Mucosa of gallbladder (tissue), 1 donor: ENCODE results near the gene TM6SF1. TPM values are rescaled to one million over a fixed set of nuclear protein-coding genes. Genes with fewer than 3 reads are reported as not detected.
"Not testable (repeated sequence)": the region's sequence is repeated elsewhere in the genome, so short reads cannot be mapped to it uniquely, and the experiment has no call there.

Source experiments
- DNase-seq: peaks from one replicate; pipeline ENCODE4 v3.0.0-alpha.2; 2020; ENCODE audit warnings: low spot score
- total RNA-seq: library from RNA; stranded (reverse); gene quantifications from one replicate; pipeline ENCODE4 v1.2.1, GENCODE V29; 2021
- donor health status: DM: no; HTN: no; CAD: no.

Gene TM6SF1
- total RNA-seq, 1 donor from 2014 or later = 7.2 TPM

DNA sequence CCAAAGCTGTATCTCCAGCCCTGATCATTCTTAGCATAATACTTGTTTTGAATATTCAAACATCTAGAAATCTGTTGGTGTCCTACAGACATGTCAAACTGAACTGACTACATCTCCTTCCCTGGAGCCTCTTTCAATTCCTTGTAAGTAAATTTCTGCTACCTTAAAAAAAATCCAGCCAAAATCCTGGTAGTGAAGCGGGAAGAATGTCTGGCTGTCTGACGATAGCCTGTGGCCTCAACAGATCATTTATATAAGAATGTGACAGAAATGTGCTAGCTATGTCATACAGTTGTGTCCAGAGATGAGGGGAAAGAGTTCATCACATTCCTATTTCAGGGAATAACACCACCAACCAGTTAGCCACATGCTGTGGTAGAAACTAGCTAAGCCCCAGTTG lies 18.6 kb upstream of the TM6SF1 start:
- DNase-seq = no peak

DNA sequence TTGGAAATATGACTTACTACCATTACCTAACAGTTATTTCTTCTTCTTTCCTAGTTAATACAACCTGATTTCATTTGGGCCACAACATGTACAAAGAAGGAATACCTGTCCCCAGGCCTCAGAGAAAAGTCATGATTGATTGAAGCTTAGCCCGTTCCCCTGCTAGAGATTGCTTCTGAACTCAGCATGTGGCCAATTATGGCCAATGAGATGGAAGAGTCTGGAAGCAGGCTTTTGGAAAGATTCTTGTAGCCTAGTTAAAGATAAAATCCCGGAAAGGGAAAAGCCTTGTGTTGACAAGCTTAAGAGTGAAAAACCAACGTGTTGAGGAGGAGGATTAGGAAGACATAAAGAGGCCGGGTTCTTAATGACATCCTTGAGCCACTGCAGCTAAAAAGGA lies 17.0 kb upstream of the TM6SF1 start:
- DNase-seq = no peak

DNA sequence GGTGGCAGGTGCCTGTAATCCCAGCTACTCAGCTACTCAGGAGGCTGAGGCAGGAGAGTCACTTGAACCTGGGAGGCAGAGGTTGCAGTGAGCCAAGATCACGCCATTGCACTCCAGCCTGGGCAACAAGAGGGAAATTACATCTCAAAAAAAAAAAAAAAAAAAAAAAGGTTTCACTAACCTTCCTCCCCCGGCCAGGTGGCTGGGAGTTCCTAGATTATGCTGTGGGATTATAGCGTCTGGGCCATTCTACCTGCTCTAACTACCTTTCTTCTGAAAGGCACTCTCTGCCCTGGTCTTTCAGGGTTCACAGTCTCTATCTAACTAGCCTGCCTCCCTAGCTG lies 15.5 kb upstream of the TM6SF1 start:
- not testable (repeated sequence) for DNase-seq

DNA sequence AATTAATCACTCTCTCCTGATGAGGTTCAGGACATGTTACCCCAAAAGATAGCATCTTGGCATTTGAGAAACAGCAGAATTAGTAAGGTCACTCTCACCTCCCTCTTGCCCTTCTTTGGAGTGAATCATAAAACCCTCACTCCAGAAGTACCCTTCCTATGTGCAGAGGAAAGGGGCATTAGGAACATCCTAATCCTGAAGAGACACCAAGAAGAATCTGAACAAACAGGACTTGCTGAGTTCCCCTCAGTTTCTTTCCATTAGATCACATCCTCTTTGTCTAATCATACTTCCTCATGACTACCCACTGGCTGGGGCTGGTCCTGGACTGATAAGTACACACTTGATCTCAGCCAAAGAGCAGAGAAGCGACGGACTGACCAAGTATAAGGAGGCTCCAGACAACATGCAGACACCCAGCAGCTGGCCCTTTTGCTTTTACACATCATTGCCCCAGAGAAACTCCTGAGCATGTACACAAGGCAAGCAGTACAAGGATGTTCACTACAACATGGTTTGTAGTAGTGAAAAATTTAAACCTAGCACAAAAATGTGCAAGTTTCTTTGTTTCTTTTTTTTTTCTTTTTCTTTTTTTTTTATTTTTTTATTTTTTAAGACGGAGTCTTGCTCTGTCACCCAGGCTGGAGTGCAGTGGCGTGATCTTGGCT lies 15.0 kb upstream of the TM6SF1 start:
- DNase-seq = peak; percentile 44

DNA sequence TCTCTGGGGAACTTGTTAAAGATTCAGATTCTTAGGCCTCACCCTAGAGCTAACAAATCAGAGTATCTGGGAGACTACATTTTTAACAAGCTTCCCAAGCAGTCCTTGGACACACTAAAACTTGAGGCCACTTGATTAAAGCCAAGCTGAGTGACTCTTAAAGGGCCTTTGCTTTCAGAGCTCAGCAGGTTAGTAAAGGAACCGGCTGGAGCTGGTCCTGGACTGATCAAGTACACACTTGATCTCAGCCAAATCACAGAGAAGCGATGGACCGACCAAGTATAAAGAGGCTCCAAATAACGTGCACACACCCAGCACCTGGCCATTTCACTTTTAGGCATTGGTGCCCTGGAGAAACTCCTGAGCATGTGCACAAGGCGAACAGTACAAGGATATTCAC lies 12.9 kb upstream of the TM6SF1 start:
- DNase-seq = no peak

DNA sequence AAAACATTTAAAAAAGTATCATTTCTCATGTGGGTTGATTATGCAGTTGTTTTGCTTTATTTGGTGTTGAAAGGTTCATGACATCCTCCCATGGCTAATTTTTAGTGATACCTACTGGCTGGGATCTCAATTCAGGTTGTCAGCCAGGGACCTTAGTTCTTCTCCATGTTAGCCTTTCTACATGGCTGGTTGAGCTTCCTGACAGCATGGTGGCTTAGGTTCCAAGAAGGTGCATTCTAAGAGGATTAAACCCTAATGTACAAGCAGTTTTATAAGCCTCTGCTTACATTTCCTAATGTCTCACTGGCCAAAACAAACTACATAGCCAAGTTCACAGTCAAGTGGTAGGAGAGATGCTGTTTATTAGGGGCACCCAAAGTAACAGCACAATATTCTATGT lies 9.4 kb upstream of the TM6SF1 start:
- no peak for DNase-seq

DNA sequence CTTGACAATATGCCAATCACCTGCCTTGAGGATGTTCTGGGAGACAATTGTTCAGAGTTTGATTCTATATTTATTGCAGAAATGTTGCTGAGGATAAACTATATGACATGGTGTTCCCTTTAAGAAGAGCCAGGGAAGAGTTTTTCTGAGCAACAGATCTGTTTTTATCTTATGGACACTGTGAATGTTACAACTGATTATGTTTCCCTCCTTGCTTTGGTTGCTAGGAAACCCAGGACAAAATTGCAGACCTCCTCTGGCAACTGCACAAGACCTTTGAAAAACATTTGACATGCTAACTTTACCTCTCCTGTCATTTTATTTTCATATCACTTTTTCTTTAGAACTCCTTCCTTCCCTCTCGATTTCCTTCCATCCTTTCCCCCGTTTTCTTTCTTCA lies 8.2 kb upstream of the TM6SF1 start:
- no peak for DNase-seq

DNA sequence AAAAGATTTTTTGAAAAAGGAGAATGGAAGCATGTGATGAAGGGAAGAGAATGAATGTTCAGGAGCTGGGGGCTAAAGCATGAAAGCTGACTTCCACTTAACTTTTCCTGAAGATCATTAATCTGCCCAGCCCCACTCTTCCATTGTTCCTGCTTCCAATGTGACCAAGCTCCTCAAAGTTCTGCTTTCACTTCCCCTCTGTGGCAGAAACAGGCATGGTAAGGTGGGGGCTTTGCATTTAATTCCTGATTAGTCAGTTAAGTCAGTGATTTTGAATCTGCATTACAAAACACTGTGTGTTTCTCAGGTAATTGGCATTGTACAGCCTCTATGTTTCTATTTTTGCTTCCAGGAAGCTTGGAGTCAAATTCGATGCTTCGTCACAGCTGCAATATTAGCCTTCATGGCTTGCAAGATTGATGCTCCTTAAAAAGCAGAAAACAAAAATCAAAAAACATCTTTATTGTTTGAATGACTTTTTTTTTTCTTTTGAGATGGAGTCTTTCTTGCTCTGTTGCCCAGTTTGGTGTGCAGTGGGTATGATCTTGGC lies 7.3 kb upstream of the TM6SF1 start:
- no peak for DNase-seq

DNA sequence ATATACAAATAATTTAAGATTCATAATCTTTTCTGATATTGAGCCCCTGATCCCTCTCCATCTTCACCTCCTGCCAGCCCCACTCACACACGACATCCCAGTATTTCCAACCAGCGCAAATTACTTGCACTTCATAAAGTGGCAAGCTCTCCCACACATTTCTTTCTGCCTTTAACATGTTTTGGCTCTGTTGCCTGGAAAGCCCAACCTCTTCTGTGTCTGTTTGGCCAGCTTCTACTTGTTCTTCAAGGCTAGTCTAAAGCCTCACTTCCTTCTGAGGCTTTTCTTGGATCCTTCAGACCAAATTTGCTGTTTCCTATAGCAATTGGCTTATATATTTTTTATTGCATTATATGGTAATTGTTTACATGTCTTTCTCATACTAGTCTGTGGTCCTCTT lies 5.1 kb upstream of the TM6SF1 start:
- DNase-seq = no peak

DNA sequence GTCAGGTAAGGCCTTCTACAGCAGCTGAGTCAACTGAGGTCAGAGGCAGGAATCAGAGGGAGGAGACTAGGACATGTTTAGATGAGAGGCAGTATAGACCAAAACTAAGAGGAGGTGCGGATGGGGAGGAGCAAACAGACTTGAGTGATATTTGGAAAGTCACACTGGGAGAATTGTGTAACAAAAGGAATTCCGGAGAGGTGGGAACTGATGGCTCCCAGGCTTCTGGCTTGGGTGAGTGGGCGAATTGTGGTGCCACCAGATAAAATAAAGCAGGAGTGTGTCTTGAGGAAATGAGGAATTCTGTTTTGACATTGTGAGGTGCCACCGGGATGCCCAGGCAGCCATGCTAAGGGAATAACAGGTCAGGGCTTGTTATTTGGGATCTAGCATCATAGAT lies 3.3 kb upstream of the TM6SF1 start:
- DNase-seq = no peak

DNA sequence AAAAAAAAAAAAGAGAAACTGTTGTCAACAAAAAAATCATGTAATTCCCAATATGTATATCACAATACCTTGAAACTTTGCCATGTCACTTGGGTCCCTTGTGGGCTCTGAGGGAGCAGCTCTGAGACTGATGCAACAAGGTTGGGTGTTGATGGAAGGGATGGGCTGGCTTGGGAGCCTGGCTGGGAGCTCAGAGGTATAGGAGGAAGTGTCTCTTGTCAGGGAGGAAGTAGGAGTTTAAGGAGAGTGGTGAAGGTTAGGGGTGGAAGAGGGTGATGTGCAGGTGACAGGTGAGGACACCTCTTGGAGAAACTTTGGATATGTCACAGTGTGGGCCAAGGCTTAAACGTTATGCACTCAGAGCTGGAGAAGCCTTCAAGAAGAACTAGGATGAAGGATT lies 2.0 kb upstream of the TM6SF1 start:
- DNase-seq = no peak

DNA sequence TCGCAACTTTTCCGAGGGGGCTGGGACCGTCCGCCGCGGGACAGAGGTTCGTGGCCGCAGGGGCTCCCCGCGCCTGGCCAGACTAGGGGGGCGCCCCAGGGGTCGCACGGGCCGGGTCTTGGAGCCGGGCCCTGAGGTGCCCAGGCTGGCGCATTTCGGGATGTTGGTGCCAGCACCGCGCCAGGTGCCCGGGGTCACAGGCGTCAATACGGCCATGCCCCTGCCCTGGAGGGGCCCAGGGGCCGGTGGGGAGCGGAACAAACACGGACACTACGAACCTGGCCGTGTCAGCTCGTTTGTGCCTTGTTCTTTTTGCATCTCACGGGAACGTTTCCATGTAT lies 366 bp downstream of the TM6SF1 start:
- DNase-seq = no peak

DNA sequence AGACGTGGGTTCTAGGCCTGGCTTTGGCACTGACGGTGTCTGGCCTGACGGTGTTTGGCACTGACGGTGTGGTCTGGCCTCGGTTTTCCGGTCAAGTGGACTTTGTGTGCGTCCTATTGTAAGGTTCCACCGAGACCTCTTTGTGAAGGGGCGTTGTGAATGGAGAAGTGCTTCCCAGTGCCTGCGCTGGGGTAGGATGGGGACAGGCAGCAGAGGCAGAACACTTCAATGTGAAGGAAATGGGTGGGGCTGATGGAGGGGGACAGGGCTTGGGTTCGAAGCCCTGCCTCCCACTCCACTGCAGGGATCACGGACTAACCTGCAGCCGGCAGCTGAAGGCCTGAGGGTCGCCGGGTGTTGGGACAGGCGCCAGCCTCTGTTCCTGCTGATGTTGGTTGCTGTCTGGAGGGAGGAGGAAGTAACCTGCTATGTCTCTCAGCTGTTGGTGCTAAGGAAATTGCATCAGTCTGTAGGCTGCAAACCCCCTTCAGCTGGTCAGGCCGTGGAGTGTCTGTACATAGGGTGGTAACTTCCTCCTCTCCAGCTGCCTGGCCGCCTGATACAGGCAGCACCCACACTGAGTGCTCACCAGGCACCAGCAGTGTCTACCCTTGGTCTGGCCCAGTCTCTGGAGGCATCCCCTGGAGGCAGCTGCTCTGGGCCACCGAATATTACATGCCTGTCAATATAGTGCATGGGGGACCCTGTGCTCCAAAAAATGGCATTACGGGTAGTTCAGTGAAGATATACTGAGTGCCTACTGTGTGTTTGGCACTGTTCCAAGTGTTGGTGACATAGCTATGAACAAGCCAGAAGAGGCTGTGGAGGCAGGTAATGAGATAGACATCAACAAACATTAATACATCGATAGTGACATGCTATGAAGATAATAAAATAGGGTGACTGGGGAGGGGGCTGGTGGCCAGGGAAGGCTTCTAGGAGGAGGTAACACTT lies 1.1 kb downstream of the TM6SF1 start:
- DNase-seq = peak; percentile 56

DNA sequence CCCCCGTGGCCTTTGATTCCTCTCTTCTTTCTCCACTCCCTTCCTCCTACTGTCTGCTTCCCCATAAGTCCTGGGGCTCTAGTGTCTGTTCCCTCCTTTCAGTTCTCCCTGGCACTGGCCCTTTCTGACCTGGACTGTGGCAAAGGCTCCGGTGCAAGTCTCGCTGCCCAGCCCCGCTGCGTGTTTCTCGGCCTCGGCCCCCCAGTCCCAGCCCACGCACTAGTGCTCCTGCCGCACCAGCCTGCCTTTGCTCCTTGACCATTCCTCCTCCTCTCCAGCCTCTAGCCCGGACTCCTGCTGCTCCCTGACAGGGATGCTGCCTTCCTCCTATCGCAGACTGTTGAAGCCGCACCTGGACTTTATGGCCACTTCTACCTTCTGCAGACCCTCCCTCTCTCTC lies 2.1 kb downstream of the TM6SF1 start:
- DNase-seq = no peak

DNA sequence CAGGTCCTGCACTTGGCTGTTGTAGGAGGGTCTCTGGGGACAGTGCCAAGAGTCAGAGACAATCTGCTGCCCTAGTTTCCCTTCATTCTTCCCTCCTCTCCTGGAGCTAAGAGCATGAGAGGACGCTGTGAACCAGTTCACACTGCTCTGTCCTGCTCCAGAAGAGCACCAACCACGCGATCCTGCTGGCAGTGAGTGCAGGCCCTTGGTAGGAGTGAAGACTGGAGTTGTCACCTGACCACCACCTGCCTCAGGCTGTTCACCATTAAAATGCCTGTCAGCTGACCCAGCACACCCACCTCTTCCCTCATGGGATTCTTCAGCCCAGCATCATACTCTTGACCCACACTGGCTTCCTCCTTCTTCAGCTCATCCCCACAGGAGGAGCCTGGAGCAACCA lies 2.9 kb downstream of the TM6SF1 start:
- no peak for DNase-seq

DNA sequence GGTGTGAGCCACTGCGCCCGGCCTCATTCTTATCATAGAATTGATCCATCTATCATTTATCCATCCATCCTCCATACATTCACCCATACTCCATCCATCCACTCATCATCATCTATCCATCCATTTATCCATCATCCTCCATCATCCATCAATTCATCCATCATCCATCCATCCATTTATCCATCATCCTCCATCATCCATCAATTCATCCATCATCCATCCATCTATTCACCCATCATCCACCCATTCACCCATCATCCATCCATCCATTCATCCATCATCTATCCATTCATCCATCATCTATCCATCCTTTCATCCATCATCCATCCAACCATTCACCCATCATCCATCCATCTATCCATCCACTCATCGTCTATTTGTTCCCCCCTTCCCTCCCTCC lies 3.7 kb downstream of the TM6SF1 start:
- no peak for DNase-seq

DNA sequence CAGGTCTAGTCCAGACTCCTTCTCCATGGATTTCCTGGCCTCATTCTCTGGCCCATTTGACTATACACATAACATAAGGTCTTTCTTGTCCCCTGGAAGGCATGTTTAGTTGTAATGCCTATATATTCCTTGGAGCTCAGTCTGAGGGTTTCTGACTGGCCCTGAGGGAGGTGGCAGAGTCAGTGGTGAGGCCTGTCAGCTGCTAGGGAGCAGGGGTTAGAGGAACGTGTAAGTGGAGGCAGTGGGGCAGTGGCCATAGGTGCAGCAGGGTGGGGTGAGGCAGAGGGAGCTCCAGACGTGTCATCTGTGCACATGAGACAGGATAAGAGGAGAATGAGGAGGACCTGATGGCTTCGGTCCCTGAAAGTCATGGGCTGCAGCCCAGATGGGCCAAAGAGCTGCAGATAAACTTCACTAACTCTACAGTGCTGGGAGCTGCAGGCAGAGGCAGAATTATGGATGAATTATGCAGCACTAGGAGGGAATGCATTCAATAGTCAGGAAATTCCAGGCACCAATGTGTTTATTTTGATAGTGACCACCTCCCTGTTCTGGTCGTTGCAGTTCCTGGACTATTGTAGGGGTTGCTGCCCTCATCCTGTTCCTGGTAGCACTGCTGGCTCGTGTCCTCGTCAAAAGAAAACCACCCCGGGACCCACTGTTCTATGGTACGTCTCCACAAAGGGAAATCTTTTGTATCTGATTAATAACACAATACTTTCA lies 4.9 kb downstream of the TM6SF1 start:
- no peak for DNase-seq

DNA sequence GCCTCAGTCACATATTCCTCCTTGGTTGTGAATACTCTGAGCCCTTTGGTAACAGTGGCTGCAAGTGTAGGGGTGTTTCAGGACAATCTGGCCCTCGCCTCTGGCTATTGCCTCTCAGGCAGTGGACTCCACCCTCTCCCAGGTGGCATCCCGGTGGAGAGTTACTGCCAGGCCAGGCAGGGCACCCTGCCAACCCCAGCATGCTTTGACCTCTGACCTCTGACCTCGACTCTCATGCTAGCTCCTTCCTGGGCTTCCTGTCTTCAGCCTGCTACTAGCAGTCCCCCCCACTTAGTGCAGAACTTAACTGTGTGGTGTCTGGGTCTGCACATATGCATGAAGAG lies 5.5 kb downstream of the TM6SF1 start:
- DNase-seq = no peak

DNA sequence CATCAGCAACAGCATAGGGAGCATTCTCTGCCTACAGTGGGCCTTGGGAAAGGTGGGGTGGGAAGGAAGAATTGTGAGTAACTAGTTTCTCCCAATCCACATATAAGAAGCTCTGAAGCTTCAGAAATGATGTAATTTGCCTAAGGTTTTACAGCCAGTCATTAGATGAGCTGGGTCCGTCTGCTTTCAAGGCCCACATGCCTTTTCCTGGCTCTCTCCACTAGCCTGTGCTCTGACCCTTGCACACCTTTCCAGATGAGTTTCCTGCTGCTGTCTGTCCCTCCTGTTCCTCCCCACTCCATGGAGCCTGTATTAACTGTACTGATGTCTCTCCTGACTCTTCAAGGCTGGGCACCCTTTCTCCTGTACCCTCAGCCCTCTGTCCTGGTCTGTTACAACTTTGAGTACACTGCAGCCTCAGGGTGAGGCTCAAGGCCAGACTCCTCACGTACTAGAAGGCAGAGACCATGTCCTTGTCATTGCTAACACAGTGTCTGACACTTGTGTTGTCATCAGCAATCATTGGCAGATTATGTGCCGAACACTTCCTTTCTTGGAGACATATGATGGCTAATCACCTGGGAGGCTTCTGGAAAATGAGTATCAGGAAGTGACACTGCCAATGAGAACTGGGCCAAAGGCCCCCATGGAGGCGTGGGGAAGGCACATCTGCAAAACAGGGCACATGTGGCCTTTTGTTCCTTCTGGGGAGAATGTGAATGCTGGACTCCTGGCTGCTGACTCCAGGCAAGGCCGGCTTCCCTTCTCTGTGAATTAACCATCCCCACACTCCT lies 6.6 kb downstream of the TM6SF1 start:
- no peak for DNase-seq

DNA sequence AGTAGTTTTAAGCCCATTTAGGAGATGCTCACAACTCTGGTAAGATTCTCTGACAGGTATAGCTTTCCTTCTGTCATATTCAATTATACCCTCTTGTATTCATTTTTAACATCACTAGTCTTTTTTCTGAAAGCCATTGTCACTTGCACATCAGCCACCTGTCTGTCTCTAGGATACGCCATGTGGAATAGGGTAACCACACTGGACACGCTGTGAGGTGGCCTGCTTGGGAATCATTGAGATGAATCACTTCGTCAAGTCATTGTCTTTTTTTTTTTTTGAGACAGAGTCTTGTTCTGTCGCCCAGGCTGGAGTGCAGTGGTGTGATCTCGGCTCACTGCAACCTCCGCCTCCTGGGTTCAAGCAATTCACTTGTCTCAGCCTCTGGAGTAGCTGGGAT lies 7.4 kb downstream of the TM6SF1 start:
- no peak for DNase-seq

DNA sequence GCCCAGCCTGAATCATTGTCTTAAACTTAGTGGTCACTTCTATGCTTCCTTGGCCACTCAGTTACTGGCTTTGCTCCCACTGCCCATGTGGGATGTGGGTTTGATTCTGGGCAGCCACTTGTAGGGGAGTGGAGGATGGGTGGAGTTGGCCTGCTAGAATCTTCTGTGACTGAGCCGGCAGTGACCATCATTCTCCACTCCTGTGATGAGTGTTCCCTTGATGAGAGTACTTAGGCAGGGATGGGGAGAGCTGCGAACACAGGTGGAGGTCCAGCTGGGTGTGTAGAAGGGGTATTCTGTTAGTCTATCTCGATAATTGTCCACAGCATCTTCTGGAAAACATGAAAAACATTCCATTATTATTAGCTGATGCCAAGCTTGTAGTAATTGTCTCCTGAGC lies 8.0 kb downstream of the TM6SF1 start:
- no peak for DNase-seq
